Measurements from ENCODE around the gene RAPGEF4.

DNA sequence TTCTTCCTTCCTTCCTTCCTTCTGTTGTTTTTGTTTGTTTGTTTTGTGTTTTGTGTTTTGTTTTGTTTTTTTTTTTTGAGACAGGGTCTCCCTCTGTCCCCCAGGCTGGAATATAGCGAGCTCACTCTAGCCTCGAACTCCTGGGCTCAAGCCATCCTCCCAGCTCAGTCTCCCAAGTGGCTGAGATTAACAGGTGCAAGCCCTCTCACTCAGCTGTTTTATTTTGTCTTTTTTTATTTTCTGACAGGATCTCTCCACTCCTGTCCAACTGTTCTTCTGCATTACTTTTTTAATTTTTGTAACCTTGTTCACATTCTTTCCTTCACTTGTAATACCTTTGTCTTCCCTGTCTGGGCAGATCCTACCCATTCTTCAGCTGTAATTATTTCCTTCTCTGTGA, 363.6 kb downstream of the RAPGEF4 start:
- TF ChIP-seq, protein P1, sequence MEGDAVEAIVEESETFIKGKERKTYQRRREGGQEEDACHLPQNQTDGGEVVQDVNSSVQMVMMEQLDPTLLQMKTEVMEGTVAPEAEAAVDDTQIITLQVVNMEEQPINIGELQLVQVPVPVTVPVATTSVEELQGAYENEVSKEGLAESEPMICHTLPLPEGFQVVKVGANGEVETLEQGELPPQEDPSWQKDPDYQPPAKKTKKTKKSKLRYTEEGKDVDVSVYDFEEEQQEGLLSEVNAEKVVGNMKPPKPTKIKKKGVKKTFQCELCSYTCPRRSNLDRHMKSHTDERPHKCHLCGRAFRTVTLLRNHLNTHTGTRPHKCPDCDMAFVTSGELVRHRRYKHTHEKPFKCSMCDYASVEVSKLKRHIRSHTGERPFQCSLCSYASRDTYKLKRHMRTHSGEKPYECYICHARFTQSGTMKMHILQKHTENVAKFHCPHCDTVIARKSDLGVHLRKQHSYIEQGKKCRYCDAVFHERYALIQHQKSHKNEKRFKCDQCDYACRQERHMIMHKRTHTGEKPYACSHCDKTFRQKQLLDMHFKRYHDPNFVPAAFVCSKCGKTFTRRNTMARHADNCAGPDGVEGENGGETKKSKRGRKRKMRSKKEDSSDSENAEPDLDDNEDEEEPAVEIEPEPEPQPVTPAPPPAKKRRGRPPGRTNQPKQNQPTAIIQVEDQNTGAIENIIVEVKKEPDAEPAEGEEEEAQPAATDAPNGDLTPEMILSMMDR (IDR thresholded peaks at IDR 0.05 in 4 of 5, conservative IDR thresholded peaks at IDR 0.05 in 1 of 5): no peak
- TF ChIP-seq POLR2A (IDR thresholded peaks at IDR 0.05): no peak
